IMR-90 (cell line): ENCODE data around the gene ACP2. TPM values are rescaled to one million over a fixed set of nuclear protein-coding genes. Genes with fewer than 3 reads are reported as not detected.

ENCODE experiments used
- ATAC-seq: fragments of 200-7000 bp; cut with Tn5 transposase; 2 replicates; pipeline ENCODE4 v1.9.1; 2020; ENCODE audit warnings: low read depth, mild to moderate bottlenecking, moderate library complexity
- BruUV-seq: library from RNA; stranded (reverse); fragments of 400-500 nt; replicated peaks from 2 replicates; lab custom pipeline; 2021; lab: Mats Ljungman, UMichigan
- CTCF ChIA-PET: fragments of 300-600 bp; formaldehyde crosslinking; extraction: SDS; loops from one replicate; lab custom pipeline; 2021; ENCODE audit warnings: antibody characterized with exemption; lab: Yijun Ruan, JAX
- POLR2A ChIA-PET: fragments of 300-600 bp; sonication (Branson Sonifier 250); formaldehyde crosslinking; loops from one replicate; lab custom pipeline; 2022; ENCODE audit warnings: antibody characterized with exemption; ENCODE audit not compliant: unreplicated experiment; lab: Charles Lee
- DNase-seq: peaks from one replicate; pipeline ENCODE4 v3.0.0; 2013
- H2AFZ ChIP-seq: replicated peaks from 2 replicates; pipeline ENCODE3; 2013; ENCODE audit warnings: low read length, mild to moderate bottlenecking; ENCODE audit not compliant: poor library complexity
- H2AK5ac ChIP-seq: 2 replicates; pipeline ENCODE4 v1.6.1; 2013; ENCODE audit warnings: low read depth, low read length, inconsistent platforms
- H2AK9ac ChIP-seq: replicated peaks from 2 replicates; pipeline ENCODE3; 2013; ENCODE audit warnings: mild to moderate bottlenecking, low read depth, low read length, moderate library complexity; ENCODE audit not compliant: poor library complexity
- H2BK120ac ChIP-seq: 2 replicates; pipeline ENCODE4 v1.6.1; 2013; ENCODE audit warnings: low read depth, low read length, inconsistent platforms
- H2BK15ac ChIP-seq: 3 replicates; pipeline ENCODE4 v1.6.1; 2013; ENCODE audit warnings: low read depth, low read length, inconsistent platforms
- H2BK20ac ChIP-seq: 2 replicates; pipeline ENCODE4 v1.6.1; 2013; ENCODE audit warnings: low read depth, mild to moderate bottlenecking, inconsistent platforms, low read length, moderate library complexity
- H2BK5ac ChIP-seq: 2 replicates; pipeline ENCODE4 v1.6.1; 2013; ENCODE audit warnings: mild to moderate bottlenecking, low read depth, low read length, inconsistent platforms; ENCODE audit not compliant: poor library complexity, severe bottlenecking
- H3K14ac ChIP-seq: replicated peaks from 2 replicates; pipeline ENCODE4 v1.6.1; 2013; ENCODE audit warnings: low read depth, low read length, inconsistent platforms
- H3K18ac ChIP-seq: 2 replicates; pipeline ENCODE4 v1.6.1; 2013; ENCODE audit warnings: low read depth, low read length, control low read depth
- H3K23ac ChIP-seq: 2 replicates; pipeline ENCODE4 v1.6.1; 2013; ENCODE audit warnings: low read depth, low read length, inconsistent platforms
- H3K27ac ChIP-seq: 2 replicates; pipeline ENCODE4 v1.5.1; 2013; ENCODE audit warnings: mild to moderate bottlenecking, control low read depth, low read length; ENCODE audit not compliant: insufficient read depth
- H3K27me3 ChIP-seq: 2 replicates; pipeline ENCODE4 v1.6.1; 2013; ENCODE audit warnings: low read length; ENCODE audit not compliant: control insufficient read depth, insufficient read depth
- H3K36me3 ChIP-seq: 2 replicates; pipeline ENCODE4 v1.6.1; 2013; ENCODE audit warnings: low read length, mixed read lengths; ENCODE audit not compliant: control insufficient read depth, insufficient read depth
- H3K4ac ChIP-seq: 2 replicates; pipeline ENCODE4 v1.6.1; 2013; ENCODE audit warnings: low read depth, low read length, inconsistent platforms
- H3K4me1 ChIP-seq: 2 replicates; pipeline ENCODE4 v1.6.1; 2013; ENCODE audit warnings: low read length, mixed read lengths; ENCODE audit not compliant: control insufficient read depth, insufficient read depth
- H3K4me2 ChIP-seq: 2 replicates; pipeline ENCODE4 v1.6.1; 2013; ENCODE audit warnings: low read depth, mild to moderate bottlenecking, control low read depth, low read length, moderate library complexity
- H3K4me3 ChIP-seq: 2 replicates; pipeline ENCODE4 v1.5.1; 2013; ENCODE audit warnings: low read depth, mild to moderate bottlenecking, control low read depth, low read length, moderate library complexity; ENCODE audit not compliant: insufficient read depth
- H3K56ac ChIP-seq: 2 replicates; pipeline ENCODE4 v1.6.1; 2013; ENCODE audit warnings: low read length, inconsistent platforms; ENCODE audit not compliant: insufficient read depth; ENCODE audit errors: extremely low read depth
- H3K79me1 ChIP-seq, 2 experiments: 2 replicates each; pipeline ENCODE4 v1.6.1; 2013; ENCODE audit warnings: low read length in 2 of 2, inconsistent platforms in 1 of 2, low read depth in 1 of 2
- H3K9ac ChIP-seq: 2 replicates; pipeline ENCODE4 v1.6.1; 2013; ENCODE audit warnings: low read depth, low read length, control low read depth
- H3K9me1 ChIP-seq: 2 replicates; pipeline ENCODE4 v1.6.1; 2013; ENCODE audit warnings: low read length, inconsistent platforms; ENCODE audit not compliant: insufficient read depth
- H3K9me3 ChIP-seq: 2 replicates; pipeline ENCODE4 v1.6.1; 2013; ENCODE audit warnings: low read length; ENCODE audit not compliant: control insufficient read depth, insufficient read depth
- H4K20me1 ChIP-seq: 2 replicates; pipeline ENCODE4 v1.6.1; 2013; ENCODE audit warnings: low read length, inconsistent platforms; ENCODE audit not compliant: insufficient read depth
- H4K5ac ChIP-seq: 2 replicates; pipeline ENCODE4 v1.6.1; 2013; ENCODE audit warnings: mild to moderate bottlenecking, low read depth, low read length, control low read depth
- H4K8ac ChIP-seq, 2 experiments: 2 replicates each; pipeline ENCODE4 v1.6.1; 2013; ENCODE audit warnings: low read depth in 2 of 2, low read length in 2 of 2, control low read depth in 1 of 2, inconsistent platforms in 1 of 2
- H4K91ac ChIP-seq: 2 replicates; pipeline ENCODE4 v1.6.1; 2013; ENCODE audit warnings: low read depth, low read length, inconsistent platforms; ENCODE audit not compliant: insufficient read depth
- BHLHE40 ChIP-seq: fragments of 150-350 bp; IDR thresholded peaks from 2 replicates; pipeline ENCODE4 v1.6.1; 2016; ENCODE audit warnings: mild to moderate bottlenecking, low read depth, low read length
- CHD1 ChIP-seq: IDR thresholded peaks from 2 replicates; pipeline ENCODE4 v1.6.1; 2012; ENCODE audit warnings: low read depth, low read length, improper control_type of control experiment
- ELK1 ChIP-seq: fragments of 150-350 bp; IDR thresholded peaks from 2 replicates; pipeline ENCODE4 v1.6.1; 2016; ENCODE audit warnings: low read depth, mild to moderate bottlenecking, low read length, moderate library complexity, borderline replicate concordance
- FOS ChIP-seq: fragments of 150-350 bp; IDR thresholded peaks from 2 replicates; pipeline ENCODE4 v1.6.1; 2016; ENCODE audit warnings: low read depth, low read length
- MXI1 ChIP-seq: IDR thresholded peaks from 2 replicates; pipeline ENCODE4 v1.6.1; 2012; ENCODE audit warnings: low read depth, mild to moderate bottlenecking, low read length, moderate library complexity, borderline replicate concordance
- NFE2L2 ChIP-seq: fragments of 150-350 bp; IDR thresholded peaks from 2 replicates; pipeline ENCODE4 v1.6.1; 2016; ENCODE audit warnings: low read depth, mild to moderate bottlenecking, low read length
- POLR2A ChIP-seq: IDR thresholded peaks from 2 replicates; pipeline ENCODE4 v1.6.1; 2012; ENCODE audit warnings: mild to moderate bottlenecking, low read depth, low read length
- RAD21 ChIP-seq: IDR thresholded peaks from 2 replicates; pipeline ENCODE4 v1.6.1; 2012; ENCODE audit warnings: low read length, improper control_type of control experiment
- RCOR1 ChIP-seq: IDR thresholded peaks from 2 replicates; pipeline ENCODE4 v1.6.1; 2012; ENCODE audit warnings: mild to moderate bottlenecking, low read length, improper control_type of control experiment; ENCODE audit not compliant: insufficient replicate concordance
- RFX5 ChIP-seq: IDR thresholded peaks from 2 replicates; pipeline ENCODE4 v1.8.0; 2012; ENCODE audit warnings: low read depth, mild to moderate bottlenecking, low read length, moderate library complexity
- SMC3 ChIP-seq: fragments of 150-350 bp; IDR thresholded peaks from 2 replicates; pipeline ENCODE4 v1.6.1; 2016; ENCODE audit warnings: low read depth, mild to moderate bottlenecking, antibody characterized with exemption, low read length, moderate library complexity
- WGBS, 2 experiments: methylation state at CpG; one replicate each; pipeline versions ENCODE4 v1.1.5 to v1.1.7; 2013; ENCODE audit warnings: missing lambda C conversion rate in 2 of 2; ENCODE audit not compliant: insufficient read length in 1 of 2; ENCODE audit errors: extremely low coverage in 2 of 2; 5-methylcytosine and 5-hydroxymethylcytosine counted together
- dilution Hi-C: fragments of 300-500 bp; cut with HindIII; formaldehyde crosslinking; loops from one replicate; pipeline ENCODE4 v1.14.3; 2018; ENCODE audit warnings: low sequenced_read_pairs; ENCODE audit not compliant: unreplicated experiment
- in situ Hi-C: fragments of 300-500 bp; cut with MboI; formaldehyde crosslinking; loops from 3 replicates; pipeline ENCODE4 v1.14.3; 2019; ENCODE audit warnings: low sequenced_read_pairs, inconsistent platforms, mixed read lengths
- intact Hi-C: fragments of 100-400 bp; cut with micrococcal nuclease; formaldehyde crosslinking; loops from 2 replicates; pipeline ENCODE4 v1.10.0; 2022
- polyA plus RNA-seq, 3 experiments: library from polyadenylated mRNA; depleted of rRNA; stranded (reverse); fragments of >200 nt; gene quantifications; 2 replicates each; pipeline ENCODE4 v1.2.3, GENCODE V29; 2012; ENCODE audit warnings: low replicate concordance in 1 of 3
- total RNA-seq: library from RNA; depleted of rRNA; stranded (reverse); fragments of >200 nt; gene quantifications from 2 replicates; pipeline ENCODE4 v1.2.3, GENCODE V29; 2012
- TF ChIP-seq, protein P1 (sequence below): conservative IDR thresholded peaks from 2 replicates; pipeline ENCODE4 v1.5.1; 2012; ENCODE audit warnings: mild to moderate bottlenecking, low read depth, low read length, improper control_type of control experiment

ACP2 gene
- total and polyA plus RNA-seq, 2 of the 4 experiments (the other 2 are of a cell fraction), result 17.7 to 23.6 TPM

DNA sequence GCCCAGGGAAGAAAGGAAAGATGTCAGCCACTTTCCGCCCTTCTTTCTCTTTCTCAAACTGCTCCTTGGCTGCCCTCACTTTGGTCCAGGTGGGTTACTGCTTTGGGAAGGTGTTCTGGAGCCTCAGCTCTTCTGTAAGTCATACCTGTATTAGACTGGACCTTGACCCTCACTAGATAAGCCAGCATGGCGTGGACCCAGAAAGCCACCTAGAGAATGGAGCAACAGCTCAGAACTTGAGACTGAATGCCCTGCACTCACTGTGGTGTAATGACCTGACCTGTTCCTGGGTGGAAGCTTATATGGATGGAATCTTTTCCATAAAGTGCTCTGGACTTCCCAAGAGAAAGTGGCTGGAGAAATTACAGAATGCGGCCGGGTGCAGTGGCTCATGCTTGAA, 15.6 kb downstream of the ACP2 start (continued):
- TF ChIP-seq, protein P1, sequence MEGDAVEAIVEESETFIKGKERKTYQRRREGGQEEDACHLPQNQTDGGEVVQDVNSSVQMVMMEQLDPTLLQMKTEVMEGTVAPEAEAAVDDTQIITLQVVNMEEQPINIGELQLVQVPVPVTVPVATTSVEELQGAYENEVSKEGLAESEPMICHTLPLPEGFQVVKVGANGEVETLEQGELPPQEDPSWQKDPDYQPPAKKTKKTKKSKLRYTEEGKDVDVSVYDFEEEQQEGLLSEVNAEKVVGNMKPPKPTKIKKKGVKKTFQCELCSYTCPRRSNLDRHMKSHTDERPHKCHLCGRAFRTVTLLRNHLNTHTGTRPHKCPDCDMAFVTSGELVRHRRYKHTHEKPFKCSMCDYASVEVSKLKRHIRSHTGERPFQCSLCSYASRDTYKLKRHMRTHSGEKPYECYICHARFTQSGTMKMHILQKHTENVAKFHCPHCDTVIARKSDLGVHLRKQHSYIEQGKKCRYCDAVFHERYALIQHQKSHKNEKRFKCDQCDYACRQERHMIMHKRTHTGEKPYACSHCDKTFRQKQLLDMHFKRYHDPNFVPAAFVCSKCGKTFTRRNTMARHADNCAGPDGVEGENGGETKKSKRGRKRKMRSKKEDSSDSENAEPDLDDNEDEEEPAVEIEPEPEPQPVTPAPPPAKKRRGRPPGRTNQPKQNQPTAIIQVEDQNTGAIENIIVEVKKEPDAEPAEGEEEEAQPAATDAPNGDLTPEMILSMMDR, result no peak
- TF ChIP-seq FOS (no peak), POLR2A (no peak), BHLHE40 (no peak), MXI1 (no peak)

- Histone ChIP-seq H3K56ac (no peak overlapping the region), H4K8ac (no peak overlapping the region), H2AK9ac (no peak overlapping the region), H3K9me3 (no peaks in the 10 kb centered on the region), H2AK5ac (no peak overlapping the region), H3K4me1 (peaks cover 5% of the 10 kb centered on the region), H2BK5ac (no peak overlapping the region), H3K27ac (no peak overlapping the region), H3K4ac (no peak overlapping the region), H3K9me1 (peaks cover 4% of the 10 kb centered on the region; the same call in 1 of the 2 replicates), H2BK120ac (no peak overlapping the region), H3K14ac (no peak overlapping the region), H3K36me3 (peaks cover 29% of the 10 kb centered on the region), H2BK20ac (no peak overlapping the region), H2BK15ac (no peak overlapping the region), H3K9ac (no peak overlapping the region), H4K5ac (no peak overlapping the region), H2AFZ (no peak overlapping the region), H4K91ac (no peak overlapping the region), H3K79me1 (peaks cover 9 to 27% of the 10 kb centered on the region in 2 experiments; a peak in 3 of 4 replicates), H3K4me2 (no peak overlapping the region), H3K23ac (no peak overlapping the region), H3K4me3 (no peak overlapping the region), H3K18ac (no peak overlapping the region), H3K27me3 (no peaks in the 10 kb centered on the region), H4K20me1 (0 out of 2 replicates have a peak, but pooled peaks cover 4% of the 10 kb centered on the region)
- dilution Hi-C loops, result no loop called here
- intact Hi-C loops, result no loop called here
- ATAC-seq (no peak), DNase-seq (no peak)
- in situ Hi-C loops, result no loop called here
- POLR2A ChIA-PET, result no interaction called here
- WGBS, 2 experiments, result 93% methylated on average over 6 of the region's 8 CpGs; no CpG with 5 or more reads in 1 of the 2 experiments
- BruUV-seq, result no TSS peak
- CTCF ChIA-PET, result interaction anchor here (0.6 to 1.1 kb wide), 3 partner anchors 13 to 42 kb away, joined by 3 to 4 read pairs (median 3); no protein-coding TSS in a partner anchor
- TF ChIP-seq MXI1, result no peak
- TF ChIP-seq RAD21, result no peak
- no peak for TF ChIP-seq ELK1
- TF ChIP-seq, protein P1, result no peak
- no peak for TF ChIP-seq SMC3
- TF ChIP-seq CHD1, result no peak
- no peak for TF ChIP-seq FOS
- TF ChIP-seq RCOR1, result no peak
- TF ChIP-seq RFX5, result no peak
- TF ChIP-seq NFE2L2, result no peak
These were observed 19.5 kb downstream of the ACP2 start for GRCh38 chr11:47229161-47229560.
